Dendritic cell treated with granulocyte-macrophage colony-stimulating factor and Interleukin-4, amounts not matched to agents 40 ng/mL and 50 ng/mL, for 4 days (primary cell): ENCODE data around the gene RNF17.
"Not testable (repeated sequence)": the region's sequence is repeated elsewhere in the genome, so short reads cannot be mapped to it uniquely, and the experiment has no call there.

ENCODE experiments used
- H3K27ac Mint-ChIP-seq: one replicate; pipeline ENCODE4 v1.8.0; 2022; ENCODE audit warnings: mild to moderate bottlenecking, mixed read lengths
- H3K27me3 Mint-ChIP-seq: one replicate; pipeline ENCODE4 v1.8.0; 2022; ENCODE audit warnings: mild to moderate bottlenecking, mixed read lengths
- H3K36me3 Mint-ChIP-seq: one replicate; pipeline ENCODE4 v1.8.0; 2022; ENCODE audit warnings: low read depth, mixed read lengths
- H3K4me1 Mint-ChIP-seq: one replicate; pipeline ENCODE4 v1.8.0; 2022; ENCODE audit warnings: low read depth, mixed read lengths
- H3K4me3 Mint-ChIP-seq: one replicate; pipeline ENCODE4 v1.8.0; 2022; ENCODE audit warnings: mild to moderate bottlenecking, moderate library complexity, mixed read lengths
- H3K9me3 Mint-ChIP-seq: one replicate; pipeline ENCODE4 v1.8.0; 2022; ENCODE audit warnings: mixed read lengths
- intact Hi-C: fragments of 100-400 bp; cut with micrococcal nuclease; formaldehyde crosslinking; loops from one replicate; pipeline ENCODE4 v1.15.0; 2022

Gene RNF17

GRCh38 chr13:24763596-24764275 lies at the start of gene RNF17:
Gene RNF17 (plus strand): TSS chr13:24764169. CDS start chr13:24764204, 35 bp downstream.
- Mint-ChIP-seq H3K4me1 (no peaks in the 10 kb centered on the region), H3K9me3 (no peaks in the 10 kb centered on the region), H3K4me3 (no peak within 1 kb of the TSS), H3K36me3 (no peaks in the 10 kb centered on the region), H3K27ac (no peak within 1 kb of the TSS), H3K27me3 (no peaks in the 10 kb centered on the region)
- intact Hi-C loops = no loop called here

GRCh38 chr13:24716011-24716410 lies 48.0 kb upstream of the RNF17 start:
- no peaks in the 10 kb centered on the region for H3K36me3 Mint-ChIP-seq
- no peaks in the 10 kb centered on the region for H3K9me3 Mint-ChIP-seq
- no peak overlapping the region for H3K4me3 Mint-ChIP-seq
- intact Hi-C loops = no loop called here
- no peaks in the 10 kb centered on the region for H3K27me3 Mint-ChIP-seq
- no peak overlapping the region for H3K27ac Mint-ChIP-seq
- H3K4me1 Mint-ChIP-seq = no peaks in the 10 kb centered on the region

- intact Hi-C loops = no loop called here
- H3K36me3 Mint-ChIP-seq = no peaks in the 10 kb centered on the region
- H3K4me1 Mint-ChIP-seq = no peaks in the 10 kb centered on the region
- no peaks in the 10 kb centered on the region for H3K27me3 Mint-ChIP-seq
- no peak overlapping the region for H3K27ac Mint-ChIP-seq
- H3K4me3 Mint-ChIP-seq = no peak overlapping the region
- H3K9me3 Mint-ChIP-seq = no peaks in the 10 kb centered on the region
Observed at GRCh38 chr13:24716446-24716845, 47.5 kb upstream of the RNF17 start.

- intact Hi-C loops = no loop called here
- H3K27ac Mint-ChIP-seq = no peak overlapping the region
- H3K4me1 Mint-ChIP-seq = no peaks in the 10 kb centered on the region
- no peak overlapping the region for H3K4me3 Mint-ChIP-seq
- no peaks in the 10 kb centered on the region for H3K9me3 Mint-ChIP-seq
- no peaks in the 10 kb centered on the region for H3K27me3 Mint-ChIP-seq
- H3K36me3 Mint-ChIP-seq = no peaks in the 10 kb centered on the region
Observed at GRCh38 chr13:24717217-24717616, 46.8 kb upstream of the RNF17 start.

- intact Hi-C loops = no loop called here
- Mint-ChIP-seq H3K4me3 (no peak overlapping the region), H3K4me1 (no peaks in the 10 kb centered on the region), H3K27me3 (no peaks in the 10 kb centered on the region), H3K27ac (no peak overlapping the region), H3K9me3 (no peaks in the 10 kb centered on the region), H3K36me3 (no peaks in the 10 kb centered on the region)
Observed at GRCh38 chr13:24718192-24718965, 45.6 kb upstream of the RNF17 start.

GRCh38 chr13:24719139-24719538 lies 44.8 kb upstream of the RNF17 start:
- H3K9me3 Mint-ChIP-seq = no peaks in the 10 kb centered on the region

GRCh38 chr13:24723206-24723605 lies 40.8 kb upstream of the RNF17 start:
- no peaks in the 10 kb centered on the region for H3K36me3 Mint-ChIP-seq
- H3K4me1 Mint-ChIP-seq = no peaks in the 10 kb centered on the region
- no peaks in the 10 kb centered on the region for H3K9me3 Mint-ChIP-seq
- intact Hi-C loops = no loop called here
- no peak overlapping the region for H3K27ac Mint-ChIP-seq
- no peak overlapping the region for H3K4me3 Mint-ChIP-seq
- H3K27me3 Mint-ChIP-seq = peaks cover 1% of the 10 kb centered on the region

More at GRCh38 chr13:24719139-24719538, 44.8 kb upstream of the RNF17 start:
- Mint-ChIP-seq H3K4me1 (no peaks in the 10 kb centered on the region), H3K4me3 (no peak overlapping the region), H3K27ac (no peak overlapping the region), H3K36me3 (no peaks in the 10 kb centered on the region), H3K27me3 (no peaks in the 10 kb centered on the region)
- intact Hi-C loops = no loop called here

GRCh38 chr13:24724714-24725113 lies 39.3 kb upstream of the RNF17 start:
- intact Hi-C loops = no loop called here
- Mint-ChIP-seq H3K4me3 (no peak overlapping the region), H3K27me3 (peaks cover 1% of the 10 kb centered on the region), H3K27ac (no peak overlapping the region), H3K36me3 (no peaks in the 10 kb centered on the region), H3K4me1 (no peaks in the 10 kb centered on the region), H3K9me3 (no peaks in the 10 kb centered on the region)

- intact Hi-C loops = no loop called here
Observed at GRCh38 chr13:24725379-24725778, 38.6 kb upstream of the RNF17 start.

GRCh38 chr13:24727731-24728601 lies 36.0 kb upstream of the RNF17 start:
- Mint-ChIP-seq H3K4me1 (no peaks in the 10 kb centered on the region), H3K27me3 (peaks cover 1% of the 10 kb centered on the region), H3K4me3 (no peak overlapping the region), H3K36me3 (no peaks in the 10 kb centered on the region), H3K9me3 (peaks cover 13% of the 10 kb centered on the region), H3K27ac (no peak overlapping the region)
- intact Hi-C loops = no loop called here

More at GRCh38 chr13:24725379-24725778, 38.6 kb upstream of the RNF17 start:
- Mint-ChIP-seq H3K27ac (no peak overlapping the region), H3K36me3 (no peaks in the 10 kb centered on the region), H3K4me3 (no peak overlapping the region), H3K4me1 (no peaks in the 10 kb centered on the region), H3K27me3 (peaks cover 1% of the 10 kb centered on the region), H3K9me3 (no peaks in the 10 kb centered on the region)

- H3K36me3 Mint-ChIP-seq, H3K4me3 Mint-ChIP-seq, intact Hi-C loops, H3K4me1 Mint-ChIP-seq, H3K27me3 Mint-ChIP-seq, H3K27ac Mint-ChIP-seq: not testable (repeated sequence)
- H3K9me3 Mint-ChIP-seq = peaks cover 13% of the 10 kb centered on the region
Observed at GRCh38 chr13:24730873-24731567, 32.9 kb upstream of the RNF17 start.

GRCh38 chr13:24734950-24735349 lies 29.0 kb upstream of the RNF17 start:
- Mint-ChIP-seq H3K4me3 (no peak overlapping the region), H3K4me1 (no peaks in the 10 kb centered on the region), H3K27ac (no peak overlapping the region), H3K36me3 (no peaks in the 10 kb centered on the region), H3K27me3 (no peaks in the 10 kb centered on the region), H3K9me3 (peaks cover 13% of the 10 kb centered on the region)
- intact Hi-C loops = no loop called here

GRCh38 chr13:24737042-24737441 lies 26.9 kb upstream of the RNF17 start:
- intact Hi-C loops = no loop called here
- H3K36me3 Mint-ChIP-seq = no peaks in the 10 kb centered on the region
- H3K9me3 Mint-ChIP-seq = no peaks in the 10 kb centered on the region
- no peak overlapping the region for H3K27ac Mint-ChIP-seq
- no peaks in the 10 kb centered on the region for H3K27me3 Mint-ChIP-seq
- no peaks in the 10 kb centered on the region for H3K4me1 Mint-ChIP-seq
- H3K4me3 Mint-ChIP-seq = no peak overlapping the region
